WTC11 (cell line): ENCODE data around the gene CBFA2T2.

ENCODE experiments used
- GABPB1 ChIP-seq: sonication (generic); formaldehyde crosslinking; IDR thresholded peaks from 2 replicates; pipeline ENCODE4 v1.8.1; 2023; ENCODE audit warnings: mild to moderate bottlenecking, missing genetic modification reagents
- NR2C2 ChIP-seq: sonication (generic); formaldehyde crosslinking; IDR thresholded peaks from 2 replicates; pipeline ENCODE4 v1.8.0; 2022; ENCODE audit warnings: mild to moderate bottlenecking, missing genetic modification reagents
- PRDM15 ChIP-seq: sonication (generic); formaldehyde crosslinking; IDR thresholded peaks from 2 replicates; pipeline ENCODE4 v1.8.0; 2022; ENCODE audit warnings: missing genetic modification reagents
- USF2 ChIP-seq: sonication (generic); formaldehyde crosslinking; IDR thresholded peaks from 2 replicates; pipeline ENCODE4 v1.8.1; 2023; ENCODE audit warnings: mild to moderate bottlenecking, missing genetic modification reagents, moderate library complexity
- TF ChIP-seq, protein P1 (sequence below): fragments of 200-600 bp; IDR thresholded peaks from 2 replicates; pipeline ENCODE4 v1.8.0; 2022; ENCODE audit warnings: antibody characterized with exemption

DNA sequence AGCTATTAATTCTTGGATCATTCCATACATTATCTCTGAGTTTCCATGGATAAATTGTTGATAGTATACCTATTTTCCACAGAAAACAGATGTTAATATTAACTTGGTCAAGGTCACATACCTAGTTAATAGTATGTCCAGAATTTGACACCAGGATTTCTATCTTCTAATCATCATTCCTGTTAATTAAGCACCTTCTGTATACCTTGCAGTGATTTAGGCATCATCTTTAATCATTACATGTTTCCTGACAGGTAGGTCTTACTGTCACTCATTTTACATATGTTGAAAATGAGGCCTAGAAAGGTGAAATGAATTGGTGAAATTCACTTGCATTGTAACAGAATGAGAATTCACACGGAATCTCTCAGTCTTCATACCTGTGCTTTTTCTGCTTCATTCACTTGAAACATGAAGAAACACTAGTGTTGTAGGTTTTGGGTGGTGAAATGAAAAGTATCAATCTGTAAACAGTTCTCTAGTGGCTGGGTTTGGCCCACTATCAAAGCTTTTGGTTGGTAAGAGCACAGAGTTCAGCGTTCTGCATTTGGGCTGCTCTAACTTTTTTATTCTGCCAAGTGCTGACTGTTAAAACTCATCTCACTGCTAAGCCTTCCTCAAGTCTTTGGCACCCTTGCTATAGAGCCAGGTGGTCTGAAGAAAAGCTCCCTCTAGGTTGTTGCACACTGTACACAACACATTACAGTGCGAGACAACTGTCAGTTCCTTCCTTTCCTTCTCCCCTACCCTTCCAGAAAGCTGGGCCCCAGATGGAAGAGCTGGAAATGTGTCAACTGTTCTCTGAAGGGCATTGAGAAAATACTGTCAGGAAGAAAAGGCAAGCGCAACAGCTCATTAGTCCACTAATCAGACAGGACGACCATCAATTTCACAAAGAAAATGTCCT lies 114.4 kb downstream of the CBFA2T2 start:
- TF ChIP-seq, protein P1, sequence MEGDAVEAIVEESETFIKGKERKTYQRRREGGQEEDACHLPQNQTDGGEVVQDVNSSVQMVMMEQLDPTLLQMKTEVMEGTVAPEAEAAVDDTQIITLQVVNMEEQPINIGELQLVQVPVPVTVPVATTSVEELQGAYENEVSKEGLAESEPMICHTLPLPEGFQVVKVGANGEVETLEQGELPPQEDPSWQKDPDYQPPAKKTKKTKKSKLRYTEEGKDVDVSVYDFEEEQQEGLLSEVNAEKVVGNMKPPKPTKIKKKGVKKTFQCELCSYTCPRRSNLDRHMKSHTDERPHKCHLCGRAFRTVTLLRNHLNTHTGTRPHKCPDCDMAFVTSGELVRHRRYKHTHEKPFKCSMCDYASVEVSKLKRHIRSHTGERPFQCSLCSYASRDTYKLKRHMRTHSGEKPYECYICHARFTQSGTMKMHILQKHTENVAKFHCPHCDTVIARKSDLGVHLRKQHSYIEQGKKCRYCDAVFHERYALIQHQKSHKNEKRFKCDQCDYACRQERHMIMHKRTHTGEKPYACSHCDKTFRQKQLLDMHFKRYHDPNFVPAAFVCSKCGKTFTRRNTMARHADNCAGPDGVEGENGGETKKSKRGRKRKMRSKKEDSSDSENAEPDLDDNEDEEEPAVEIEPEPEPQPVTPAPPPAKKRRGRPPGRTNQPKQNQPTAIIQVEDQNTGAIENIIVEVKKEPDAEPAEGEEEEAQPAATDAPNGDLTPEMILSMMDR, result no peak
- TF ChIP-seq USF2 (no peak), PRDM15 (no peak), GABPB1 (CRISPR knock-in tag) (no peak), NR2C2 (CRISPR knock-in tag) (no peak)
